Progenitor cell of endocrine pancreas (in vitro differentiated cells): ENCODE data around the gene CUX1. TPM values are rescaled to one million over a fixed set of nuclear protein-coding genes. Genes with fewer than 3 reads are reported as not detected.
"Not testable (repeated sequence)": the region's sequence is repeated elsewhere in the genome, so short reads cannot be mapped to it uniquely, and the experiment has no call there.

Experiments
- DNase-seq: peaks from one replicate; pipeline ENCODE4 v3.0.0; 2021; ENCODE audit warnings: low spot score; ENCODE audit not compliant: unreplicated experiment
- H3K27ac Mint-ChIP-seq: 2 replicates; pipeline ENCODE4 v1.8.0; 2021; ENCODE audit warnings: mild to moderate bottlenecking, moderate library complexity, mixed read lengths
- H3K27me3 Mint-ChIP-seq: 2 replicates; pipeline ENCODE4 v1.8.0; 2021; ENCODE audit warnings: mixed read lengths
- H3K36me3 Mint-ChIP-seq: 2 replicates; pipeline ENCODE4 v1.8.0; 2022; ENCODE audit warnings: mixed read lengths; ENCODE audit not compliant: insufficient read depth
- H3K4me1 Mint-ChIP-seq: 2 replicates; pipeline ENCODE4 v1.8.0; 2021; ENCODE audit warnings: low read depth, mixed read lengths
- H3K4me3 Mint-ChIP-seq: 2 replicates; pipeline ENCODE4 v1.8.0; 2021; ENCODE audit warnings: low read depth, mild to moderate bottlenecking, moderate library complexity, mixed read lengths
- H3K9me3 Mint-ChIP-seq: 2 replicates; pipeline ENCODE4 v1.8.0; 2021; ENCODE audit warnings: low read depth, mixed read lengths
- CTCF ChIP-seq: fragments of 200-600 bp; sonication (generic); IDR thresholded peaks from one replicate; pipeline ENCODE4 v1.5.0; 2021; ENCODE audit warnings: antibody characterized with exemption, mild to moderate bottlenecking; ENCODE audit not compliant: unreplicated experiment
- total RNA-seq: library from RNA; stranded (reverse); gene quantifications from 2 replicates; pipeline ENCODE4 v1.2.1, GENCODE V29; 2021

Gene CUX1
- total RNA-seq, 1 donor from 2014 or later: 103 TPM

- H3K9me3 Mint-ChIP-seq: no peaks in the 10 kb centered on the region
- no peak for TF ChIP-seq CTCF
- peak overlapping the region; percentile 55 for H3K27ac Mint-ChIP-seq
- no peaks in the 10 kb centered on the region for H3K36me3 Mint-ChIP-seq
- H3K4me1 Mint-ChIP-seq: peaks cover 44% of the 10 kb centered on the region
- peaks cover 11% of the 10 kb centered on the region for H3K27me3 Mint-ChIP-seq
- peak overlapping the region; percentile 82 for H3K4me3 Mint-ChIP-seq
- DNase-seq: no peak
Observed at GRCh38 chr7:101818287-101819071, 1.1 kb downstream of the CUX1 start.

GRCh38 chr7:101819183-101819582 is 1.8 kb downstream of the CUX1 start:
- no peak for TF ChIP-seq CTCF
- H3K9me3 Mint-ChIP-seq: no peaks in the 10 kb centered on the region
- H3K36me3 Mint-ChIP-seq: no peaks in the 10 kb centered on the region
- peaks cover 49% of the 10 kb centered on the region for H3K4me1 Mint-ChIP-seq
- H3K4me3 Mint-ChIP-seq: peak overlapping the region; percentile 82
- H3K27ac Mint-ChIP-seq: no peak overlapping the region
- H3K27me3 Mint-ChIP-seq: peaks cover 7% of the 10 kb centered on the region
- no peak for DNase-seq

- H3K4me3 Mint-ChIP-seq: no peak overlapping the region
- H3K27ac Mint-ChIP-seq: peak overlapping the region; percentile 18
- no peak for TF ChIP-seq CTCF
- no peaks in the 10 kb centered on the region for H3K27me3 Mint-ChIP-seq
- H3K36me3 Mint-ChIP-seq: no peaks in the 10 kb centered on the region
- no peaks in the 10 kb centered on the region for H3K9me3 Mint-ChIP-seq
- DNase-seq: no peak
- H3K4me1 Mint-ChIP-seq: peaks cover 49% of the 10 kb centered on the region
Observed at GRCh38 chr7:101819913-101820522, 2.6 kb downstream of the CUX1 start.

GRCh38 chr7:101820703-101821102 is 3.3 kb downstream of the CUX1 start:
- H3K4me3 Mint-ChIP-seq: peak overlapping the region; percentile 7
- TF ChIP-seq CTCF: no peak
- no peaks in the 10 kb centered on the region for H3K27me3 Mint-ChIP-seq
- H3K9me3 Mint-ChIP-seq: no peaks in the 10 kb centered on the region
- no peaks in the 10 kb centered on the region for H3K36me3 Mint-ChIP-seq
- H3K4me1 Mint-ChIP-seq: peaks cover 54% of the 10 kb centered on the region
- DNase-seq: no peak
- H3K27ac Mint-ChIP-seq: peak overlapping the region; percentile 93

- not testable (repeated sequence) for H3K36me3 Mint-ChIP-seq, H3K4me3 Mint-ChIP-seq, H3K9me3 Mint-ChIP-seq, H3K27me3 Mint-ChIP-seq, H3K27ac Mint-ChIP-seq, DNase-seq
- H3K4me1 Mint-ChIP-seq: peaks cover 62% of the 10 kb centered on the region
Observed at GRCh38 chr7:101822632-101823031, 5.2 kb downstream of the CUX1 start.
